GM08714 (cell line): Measurements from ENCODE around the gene CD22.

ENCODE experiments used
- H3K4me3 ChIP-seq: fragments of 200-500 bp; sonication (Bioruptor generic); 2 replicates; pipeline ENCODE4 v1.5.1; 2014; ENCODE audit warnings: mild to moderate bottlenecking, low read length, inconsistent platforms
- ZNF274 ChIP-seq: IDR thresholded peaks from 2 replicates; pipeline ENCODE4 v1.6.1; 2012; ENCODE audit warnings: mild to moderate bottlenecking, low read depth, low read length

Gene CD22

GRCh38 chr19:35379992-35380391, 51.0 kb downstream of the CD22 start:
- TF ChIP-seq ZNF274: no peak
- no peak overlapping the region for H3K4me3 ChIP-seq

GRCh38 chr19:35380450-35381124, 51.6 kb downstream of the CD22 start:
- TF ChIP-seq ZNF274: no peak
- H3K4me3 ChIP-seq: no peak overlapping the region

- TF ChIP-seq ZNF274: no peak
- no peak overlapping the region for H3K4me3 ChIP-seq
These were observed 52.3 kb downstream of the CD22 start for GRCh38 chr19:35381318-35381717.

GRCh38 chr19:35381926-35382325, 52.9 kb downstream of the CD22 start:
- H3K4me3 ChIP-seq: no peak overlapping the region
- TF ChIP-seq ZNF274: no peak

GRCh38 chr19:35383536-35383935, 54.5 kb downstream of the CD22 start:
- no peak for TF ChIP-seq ZNF274

GRCh38 chr19:35388277-35389054, 59.5 kb downstream of the CD22 start:
- TF ChIP-seq ZNF274: no peak
- no peak overlapping the region for H3K4me3 ChIP-seq

More at GRCh38 chr19:35383536-35383935, 54.5 kb downstream of the CD22 start:
- no peak overlapping the region for H3K4me3 ChIP-seq

- H3K4me3 ChIP-seq: no peak overlapping the region
These were observed 60.3 kb downstream of the CD22 start for GRCh38 chr19:35389192-35389861.

GRCh38 chr19:35392742-35393715, 64.0 kb downstream of the CD22 start:
- no peak overlapping the region for H3K4me3 ChIP-seq
- no peak for TF ChIP-seq ZNF274

More at GRCh38 chr19:35389192-35389861, 60.3 kb downstream of the CD22 start:
- no peak for TF ChIP-seq ZNF274

GRCh38 chr19:35395382-35396199, 66.6 kb downstream of the CD22 start:
- H3K4me3 ChIP-seq: no peak overlapping the region
- TF ChIP-seq ZNF274: no peak

GRCh38 chr19:35396240-35396885, 67.4 kb downstream of the CD22 start:
- no peak overlapping the region for H3K4me3 ChIP-seq
- TF ChIP-seq ZNF274: no peak
